ENCODE data around the gene COX4I2. TPM values are rescaled to one million over a fixed set of nuclear protein-coding genes. Genes with fewer than 3 reads are reported as not detected.

Gene COX4I2
- polyA plus RNA-seq, 1 experiment = not detected

- ChIA-PET CTCF (interaction anchor here (1.0 to 2.6 kb wide), 3 partner anchors 9 to 54 kb away, joined by 3 to 12 read pairs (median 3); no protein-coding TSS in a partner anchor), POLR2A (no interaction called here)
- Histone ChIP-seq H3K4me3 (ENCODE audit: low read depth, low read length) (no peak overlapping the region), H3K27me3 (ENCODE audit: control insufficient read depth, insufficient read depth, low read length) (no peaks in the 10 kb centered on the region), H3K36me3 (ENCODE audit: control insufficient read depth, insufficient read depth, low read length) (peaks cover 14% of the 10 kb centered on the region)
- no peak for TF ChIP-seq CTCF (IDR thresholded peaks at IDR 0.05; ENCODE audit: insufficient read depth, low read depth, low read length)
- DNase-seq (ENCODE audit: low read depth) = no peak
Observed at GRCh38 chr20:31669876-31670275, 32.2 kb downstream of the COX4I2 start.

- no peaks in the 10 kb centered on the region for H3K27me3 ChIP-seq (ENCODE audit: control insufficient read depth, insufficient read depth, low read length)
- DNase-seq (ENCODE audit: low read depth) = no peak
- H3K36me3 ChIP-seq (ENCODE audit: control insufficient read depth, insufficient read depth, low read length) = peaks cover 10% of the 10 kb centered on the region
- ChIA-PET POLR2A (no interaction called here), CTCF (interaction anchor here (0.6 to 2.6 kb wide), 5 partner anchors 9 to 53 kb away, joined by 3 to 12 read pairs (median 3); no protein-coding TSS in a partner anchor)
- no peak for TF ChIP-seq CTCF (IDR thresholded peaks at IDR 0.05; ENCODE audit: insufficient read depth, low read depth, low read length)
- H3K4me3 ChIP-seq (ENCODE audit: low read depth, low read length) = no peak overlapping the region
Observed at GRCh38 chr20:31670371-31671228, 32.9 kb downstream of the COX4I2 start.

- ChIA-PET POLR2A (no interaction called here), CTCF (interaction anchor here (1.9 kb wide), 1 partner anchor 10 kb away, joined by 6 read pairs; no protein-coding TSS in a partner anchor)
- peaks cover 7% of the 10 kb centered on the region for H3K36me3 ChIP-seq (ENCODE audit: control insufficient read depth, insufficient read depth, low read length)
- no peak for TF ChIP-seq CTCF (IDR thresholded peaks at IDR 0.05; ENCODE audit: insufficient read depth, low read depth, low read length)
- no peak overlapping the region for H3K4me3 ChIP-seq (ENCODE audit: low read depth, low read length)
- no peaks in the 10 kb centered on the region for H3K27me3 ChIP-seq (ENCODE audit: control insufficient read depth, insufficient read depth, low read length)
- no peak for DNase-seq (ENCODE audit: low read depth)
Observed at GRCh38 chr20:31671324-31671723, 33.6 kb downstream of the COX4I2 start.

GRCh38 chr20:31673435-31673834 lies 35.7 kb downstream of the COX4I2 start:
- H3K36me3 ChIP-seq (ENCODE audit: control insufficient read depth, insufficient read depth, low read length) = peaks cover 7% of the 10 kb centered on the region
- no peak for TF ChIP-seq CTCF (IDR thresholded peaks at IDR 0.05; ENCODE audit: insufficient read depth, low read depth, low read length)
- POLR2A ChIA-PET = no interaction called here
- no peak for DNase-seq (ENCODE audit: low read depth)
- CTCF ChIA-PET = interaction anchor here (1.1 to 2.0 kb wide), 3 partner anchors 12 to 50 kb away, joined by 3 to 12 read pairs (median 7); no protein-coding TSS in a partner anchor
- no peak overlapping the region for H3K4me3 ChIP-seq (ENCODE audit: low read depth, low read length)
- no peaks in the 10 kb centered on the region for H3K27me3 ChIP-seq (ENCODE audit: control insufficient read depth, insufficient read depth, low read length)

GRCh38 chr20:31673943-31674463 lies 36.3 kb downstream of the COX4I2 start:
- H3K36me3 ChIP-seq (ENCODE audit: control insufficient read depth, insufficient read depth, low read length) = peaks cover 7% of the 10 kb centered on the region
- no peaks in the 10 kb centered on the region for H3K27me3 ChIP-seq (ENCODE audit: control insufficient read depth, insufficient read depth, low read length)
- CTCF ChIA-PET = interaction anchor here (1.1 to 2.0 kb wide), 4 partner anchors 10 to 50 kb away, joined by 3 to 12 read pairs (median 5); no protein-coding TSS in a partner anchor
- no peak overlapping the region for H3K4me3 ChIP-seq (ENCODE audit: low read depth, low read length)
- POLR2A ChIA-PET = no interaction called here
- TF ChIP-seq CTCF (IDR thresholded peaks at IDR 0.05; ENCODE audit: insufficient read depth, low read depth, low read length) = no peak
- DNase-seq (ENCODE audit: low read depth) = no peak
